AG10803 (cell line): ENCODE data around the gene ARHGEF2.
A peak's percentile ranks its signal among the peaks of the same experiment; 100 is the strongest.

ENCODE experiments used
- DNase-seq: peaks from one replicate; pipeline ENCODE4 v3.0.0; 2010; ENCODE audit warnings: low read depth
- H3K4me3 ChIP-seq: 2 replicates; pipeline ENCODE4 v1.5.1; 2011; ENCODE audit warnings: mild to moderate bottlenecking, low read length, control low read depth
- CTCF ChIP-seq: conservative IDR thresholded peaks from 2 replicates; pipeline ENCODE4 v1.5.1; 2011; ENCODE audit warnings: mild to moderate bottlenecking, low read length, control low read depth, inconsistent platforms

ARHGEF2 gene

GRCh38 chr1:155919801-155920200 lies 58.5 kb downstream of the ARHGEF2 start:
- H3K4me3 ChIP-seq = no peak overlapping the region
- no peak for DNase-seq
- TF ChIP-seq CTCF = no peak

DNA sequence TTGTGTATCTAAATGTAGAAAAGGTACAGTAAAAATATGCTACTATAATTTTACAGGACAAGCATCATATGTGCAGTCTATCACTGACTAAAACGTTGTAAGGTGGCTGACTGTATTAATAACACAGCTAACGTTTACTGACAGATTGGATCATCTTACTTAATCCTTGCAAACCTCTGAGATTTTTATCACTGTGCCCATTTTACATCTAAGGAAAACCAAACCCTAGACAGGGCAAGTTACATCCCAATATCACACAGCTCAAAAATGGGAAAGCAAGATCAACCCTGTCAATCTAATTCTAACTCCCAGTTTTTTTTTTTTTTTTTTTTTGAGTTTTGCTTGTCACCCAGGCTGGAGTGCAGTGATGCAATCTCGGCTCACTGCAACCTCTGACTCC lies 59.7 kb downstream of the ARHGEF2 start:
- no peak overlapping the region for H3K4me3 ChIP-seq
- DNase-seq = no peak

GRCh38 chr1:155913969-155914757 lies 64.2 kb downstream of the ARHGEF2 start:
- H3K4me3 ChIP-seq = no peak overlapping the region
- no peak for TF ChIP-seq CTCF
- DNase-seq = peak; percentile 79

More for the DNA sequence above, 59.7 kb downstream of the ARHGEF2 start:
- TF ChIP-seq CTCF = no peak

DNA sequence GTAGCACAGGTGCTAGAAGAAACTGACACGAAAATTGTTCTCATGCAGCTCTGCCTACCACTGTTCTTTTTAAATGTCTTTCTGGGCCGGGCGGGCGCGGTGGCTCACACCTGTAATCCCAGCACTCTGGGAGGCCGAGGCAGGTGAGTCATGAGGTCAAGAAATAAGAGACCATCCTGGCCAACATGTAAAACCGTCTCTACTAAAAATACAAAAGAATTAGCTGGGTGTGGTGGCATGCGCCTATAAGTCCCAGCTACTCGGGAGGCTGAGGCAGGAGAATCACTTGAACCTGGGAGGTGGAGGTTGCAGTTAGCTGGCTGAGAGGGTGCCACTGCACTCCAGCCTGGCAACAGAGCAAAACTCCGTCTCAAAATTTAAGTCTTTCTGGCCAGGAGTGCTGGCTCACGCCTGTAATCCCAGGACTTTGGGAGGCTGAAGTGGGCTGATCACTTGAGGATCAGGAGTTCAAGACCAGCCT lies 66.3 kb downstream of the ARHGEF2 start:
- DNase-seq = no peak
- TF ChIP-seq CTCF = no peak
- H3K4me3 ChIP-seq = no peak overlapping the region

DNA sequence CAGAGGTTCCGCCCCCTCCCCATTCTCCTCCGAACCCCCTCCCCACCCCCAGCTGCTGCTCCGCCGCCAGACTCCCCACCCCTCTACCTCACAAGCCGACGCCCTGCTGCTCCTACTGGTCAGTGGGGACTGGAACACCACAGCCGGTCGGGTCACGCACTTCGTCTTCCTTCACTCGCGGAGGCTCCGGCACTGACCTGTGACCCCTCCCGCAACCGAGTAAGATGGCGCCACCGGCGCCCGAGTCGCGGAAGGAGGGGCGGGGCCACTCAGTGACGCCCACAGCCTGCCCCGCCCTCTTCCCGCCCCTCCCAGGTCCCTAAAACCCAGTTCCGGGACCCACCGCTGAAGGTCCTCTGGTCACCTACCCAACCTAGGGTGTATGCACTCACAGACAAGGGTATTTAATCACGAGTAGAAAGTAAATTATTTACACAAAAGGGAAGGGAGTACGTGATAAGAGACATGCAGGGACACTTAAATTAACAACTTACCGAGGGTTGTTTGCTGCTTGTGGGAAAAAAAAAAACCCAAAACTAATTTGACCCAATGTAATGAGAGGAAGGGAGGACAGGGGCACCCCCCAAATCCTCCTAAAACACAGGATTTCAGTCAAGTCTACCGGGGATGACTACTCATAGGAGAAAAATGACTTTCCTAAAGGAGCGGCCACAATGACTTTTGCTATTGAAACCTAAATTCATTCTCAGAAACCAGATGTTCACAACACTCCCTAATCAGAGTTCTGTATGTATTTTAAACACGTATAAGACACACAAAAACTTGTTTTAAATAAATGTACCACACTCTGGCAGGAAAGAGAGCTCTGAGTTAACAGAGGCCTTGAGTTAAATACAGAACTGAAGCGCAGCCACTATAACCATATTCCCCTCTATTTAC lies 66.9 kb downstream of the ARHGEF2 start, which contains the start of gene RIT1:
TSS of gene RIT1 (minus strand) at position 194 of the 900 bp plus-strand sequence. CDS start 588 bp downstream, outside the sequence.
- DNase-seq = peak; percentile 74
- peak within 1 kb of the TSS; percentile 85 for H3K4me3 ChIP-seq
- no peak; the same call in 1 of the 2 replicates for TF ChIP-seq CTCF

DNA sequence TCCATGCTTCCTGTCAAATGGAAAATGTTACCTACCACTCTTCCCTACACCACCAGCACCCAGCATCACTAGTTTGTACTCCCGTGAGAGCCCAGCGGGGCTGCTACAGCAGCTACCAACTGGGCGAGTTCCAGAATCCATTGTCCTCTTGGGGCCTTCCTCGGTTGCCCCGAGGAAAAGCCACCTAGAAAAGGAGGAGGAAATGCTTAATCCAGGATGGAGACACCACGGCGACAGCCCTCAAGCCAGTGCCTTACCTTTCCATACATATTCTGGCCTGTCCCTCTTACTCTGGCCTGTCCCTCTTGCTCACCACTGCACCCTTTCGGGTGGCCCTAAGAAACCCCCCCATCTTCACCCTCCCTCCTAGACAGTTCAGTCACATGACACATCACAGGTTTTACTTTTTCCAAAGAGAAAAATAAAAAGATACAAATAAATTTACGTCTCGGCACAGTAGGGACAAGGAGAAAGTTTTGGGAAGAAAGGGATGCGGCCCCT lies 67.7 kb downstream of the ARHGEF2 start:
- TF ChIP-seq CTCF = peak; percentile 35
- no peak for DNase-seq
- peak overlapping the region; percentile 85 for H3K4me3 ChIP-seq
